HG03280 (cell line): ENCODE results near the gene CSRP1.

Experiments
- ATAC-seq: cut with Tn5 transposase; IDR thresholded peaks from one replicate; pipeline ENCODE4 v1.9.1; 2021; ENCODE audit warnings: mild to moderate bottlenecking, moderate library complexity; ENCODE audit not compliant: unreplicated experiment

CSRP1 gene

DNA sequence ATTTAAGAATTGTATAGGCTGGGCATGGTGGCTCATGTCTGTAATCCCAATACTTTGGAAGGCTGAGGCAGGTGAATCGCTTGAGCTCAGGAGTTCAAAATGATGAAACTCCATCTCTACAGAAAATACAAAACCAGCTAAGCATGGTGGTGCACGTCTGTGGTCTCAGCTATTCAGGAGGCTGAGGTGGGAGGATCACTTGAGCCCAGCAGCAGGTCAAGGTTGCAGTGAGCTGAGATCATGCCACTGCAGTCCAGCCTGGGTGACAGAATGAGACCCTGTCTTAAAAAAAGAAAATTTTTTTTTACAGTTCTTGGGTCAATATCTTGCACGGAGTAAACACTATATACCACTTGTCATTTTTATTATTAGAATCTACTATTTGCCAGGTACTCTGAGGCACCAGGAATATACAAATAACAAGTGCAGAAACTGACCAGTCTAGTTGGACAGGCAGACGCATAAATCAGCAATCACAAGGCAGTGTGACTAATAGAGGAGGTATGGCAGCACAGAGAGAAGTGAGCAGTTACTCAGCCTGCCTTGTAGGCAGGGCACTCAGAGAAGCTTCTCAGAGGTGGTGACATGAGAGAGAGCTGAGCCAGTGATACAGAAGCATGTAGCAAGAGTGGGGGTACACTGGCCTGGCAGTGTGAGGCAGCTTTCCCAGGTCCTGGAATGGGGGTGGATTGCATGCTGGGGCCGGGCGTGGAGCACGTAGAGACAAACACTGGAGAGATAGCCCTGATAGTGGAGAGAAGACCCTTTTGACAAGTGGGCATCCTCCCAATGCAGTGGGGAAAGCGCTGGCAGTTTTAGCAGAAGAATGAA lies 45.9 kb downstream of the CSRP1 start:
- ATAC-seq: no peak

DNA sequence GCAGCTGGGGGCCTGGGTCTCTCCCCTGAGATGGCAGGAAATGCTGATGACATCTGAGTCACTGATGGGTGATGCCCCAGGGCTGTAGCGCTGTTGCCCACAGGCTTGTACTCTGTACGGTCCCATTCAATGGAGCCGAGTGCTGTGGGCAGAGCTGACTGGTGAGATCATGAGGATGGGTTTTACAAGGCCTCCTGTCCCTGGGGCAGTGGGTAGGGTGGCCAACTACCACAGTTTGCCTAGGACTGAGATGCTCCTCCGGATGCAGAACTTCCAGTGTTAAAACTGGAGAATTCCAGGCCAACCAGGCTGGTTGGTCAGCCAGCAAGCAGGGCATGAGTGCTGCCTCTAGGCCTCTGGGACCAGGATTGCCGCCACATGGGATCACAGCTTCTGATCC lies 47.1 kb downstream of the CSRP1 start:
- ATAC-seq: no peak

DNA sequence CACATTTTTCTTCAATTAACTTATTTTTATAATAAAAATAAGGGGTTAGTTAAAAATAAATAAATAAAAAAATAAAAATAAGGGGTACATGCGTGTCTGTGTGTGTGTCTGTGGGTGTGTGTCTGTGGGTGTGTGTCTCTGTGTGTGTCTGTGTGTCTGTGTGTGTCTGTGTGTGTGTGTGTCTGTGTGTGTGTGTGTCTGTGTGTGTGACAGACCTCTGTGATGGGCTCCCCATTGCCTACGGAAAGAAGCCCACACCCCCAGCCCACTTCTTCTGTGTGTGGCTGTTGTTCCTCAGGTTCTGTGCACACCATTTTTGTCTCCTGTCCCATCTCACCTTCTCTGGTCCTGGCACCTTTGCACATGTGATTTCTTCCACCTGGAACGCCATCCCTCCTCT lies 47.9 kb downstream of the CSRP1 start:
- ATAC-seq: no peak

DNA sequence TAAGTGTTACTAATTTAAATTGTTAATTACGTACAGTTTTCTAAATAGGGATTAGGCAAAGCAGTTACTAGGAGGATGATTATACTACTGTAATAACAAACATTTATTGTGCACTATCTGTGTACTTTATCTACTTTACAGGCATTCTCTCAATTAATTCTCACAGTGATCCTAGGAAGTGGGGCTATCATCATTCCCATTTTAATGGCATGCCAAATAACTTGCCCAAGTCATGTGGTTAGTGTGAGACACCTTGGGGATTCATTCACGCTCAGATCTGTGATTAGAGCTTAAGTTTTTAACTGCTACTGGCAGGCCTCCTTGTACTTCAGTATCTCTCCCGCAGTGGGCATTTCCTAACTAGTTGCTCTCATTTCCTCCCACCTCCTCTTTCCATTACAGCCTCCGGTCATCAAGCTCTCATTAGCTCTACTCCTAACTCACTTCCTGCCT lies 49.4 kb downstream of the CSRP1 start:
- no peak for ATAC-seq

DNA sequence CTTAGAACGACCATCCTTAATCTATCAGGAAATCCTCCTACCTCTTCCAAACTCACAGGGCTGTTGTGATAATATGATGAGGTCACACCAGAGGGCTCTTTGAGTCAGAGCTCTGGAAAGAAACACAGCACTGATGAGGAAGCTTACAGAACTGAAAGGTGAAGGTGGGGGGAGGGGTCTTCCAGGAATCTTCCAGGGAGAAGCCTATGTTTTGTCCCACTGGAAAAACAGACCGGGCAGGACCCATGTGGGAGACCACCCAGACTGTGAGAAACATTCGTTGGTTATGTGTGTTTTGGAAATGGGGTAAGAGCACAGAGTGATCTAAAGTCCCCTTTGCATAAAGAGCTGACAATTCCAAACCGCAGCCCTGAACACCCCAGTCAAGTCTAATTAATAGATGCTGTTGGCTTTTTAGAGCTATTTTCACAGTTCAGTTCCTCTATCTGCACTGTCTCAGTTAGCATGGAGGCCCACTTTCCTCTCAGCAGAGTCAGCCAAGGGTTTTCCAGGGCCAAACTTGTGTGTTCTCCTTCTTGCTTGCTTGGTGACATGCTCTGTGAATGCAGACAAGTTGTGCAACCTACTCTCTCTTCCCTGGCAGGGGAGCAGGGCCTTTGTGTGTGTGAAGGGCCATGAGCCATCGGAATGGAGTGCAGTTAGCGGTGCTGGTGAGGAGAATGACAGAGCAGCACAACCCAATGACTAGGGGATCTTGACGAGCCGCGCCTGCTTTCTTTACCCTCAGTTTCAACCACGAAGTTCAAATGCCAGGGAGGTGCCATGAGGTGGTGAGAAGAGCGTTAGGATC lies 50.2 kb downstream of the CSRP1 start:
- ATAC-seq: no peak

DNA sequence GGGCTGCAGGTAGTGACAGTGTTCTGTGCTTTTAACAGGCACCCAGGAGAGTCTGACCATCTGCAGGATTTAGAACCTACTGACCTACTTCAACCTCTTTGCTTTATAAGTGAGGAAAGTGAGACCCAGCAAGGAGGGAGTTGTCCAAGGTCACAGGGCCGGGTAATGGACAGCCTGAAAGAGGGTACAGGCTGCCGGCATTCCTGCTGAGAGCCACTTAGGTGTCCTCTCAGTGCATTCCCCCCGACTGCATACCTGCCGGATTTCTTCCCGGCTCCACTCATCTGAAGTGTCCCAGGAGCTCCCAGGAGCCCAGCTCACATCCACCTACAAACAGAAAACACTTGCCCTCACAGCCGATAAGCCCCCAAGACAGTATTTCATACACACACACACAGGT lies 51.8 kb downstream of the CSRP1 start:
- ATAC-seq: no peak

DNA sequence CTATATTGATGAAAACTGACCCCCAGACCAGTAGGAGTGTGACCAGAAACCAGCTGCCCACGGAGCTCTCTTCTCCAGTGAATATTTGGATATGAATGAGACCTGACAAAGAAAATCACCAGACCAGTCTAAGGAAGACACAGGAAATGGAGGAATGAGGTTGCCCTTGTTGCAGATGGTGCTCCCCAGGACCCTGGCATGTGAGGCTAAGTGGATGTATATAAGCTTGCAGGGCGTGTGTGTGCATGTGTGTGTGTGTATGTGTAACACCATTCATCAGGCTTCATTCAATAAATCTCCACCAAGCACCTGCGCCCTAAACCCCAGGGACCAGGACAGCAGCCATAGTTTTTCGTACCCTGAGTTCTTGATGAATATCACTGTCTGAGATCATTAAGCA lies 52.3 kb downstream of the CSRP1 start:
- no peak for ATAC-seq

DNA sequence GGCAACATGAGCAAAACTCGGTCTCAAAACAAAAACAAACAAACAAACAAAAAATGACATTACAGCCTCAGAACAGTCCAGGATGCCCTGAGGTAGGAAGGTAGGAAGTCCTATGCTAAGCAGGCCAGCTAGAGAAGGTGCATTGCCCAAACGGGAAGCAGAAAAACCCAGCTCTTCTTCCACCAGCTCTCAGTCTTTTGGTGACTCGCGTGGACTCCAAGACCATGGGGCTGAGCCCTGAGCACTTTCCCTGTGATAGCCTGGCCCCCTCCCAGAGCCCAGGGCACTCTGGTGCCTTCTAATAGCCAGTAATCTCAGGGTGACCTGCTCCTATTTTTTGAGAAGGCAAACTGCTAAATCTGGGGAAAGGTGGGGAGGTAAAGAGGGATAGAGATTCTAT lies 54.1 kb downstream of the CSRP1 start:
- no peak for ATAC-seq

DNA sequence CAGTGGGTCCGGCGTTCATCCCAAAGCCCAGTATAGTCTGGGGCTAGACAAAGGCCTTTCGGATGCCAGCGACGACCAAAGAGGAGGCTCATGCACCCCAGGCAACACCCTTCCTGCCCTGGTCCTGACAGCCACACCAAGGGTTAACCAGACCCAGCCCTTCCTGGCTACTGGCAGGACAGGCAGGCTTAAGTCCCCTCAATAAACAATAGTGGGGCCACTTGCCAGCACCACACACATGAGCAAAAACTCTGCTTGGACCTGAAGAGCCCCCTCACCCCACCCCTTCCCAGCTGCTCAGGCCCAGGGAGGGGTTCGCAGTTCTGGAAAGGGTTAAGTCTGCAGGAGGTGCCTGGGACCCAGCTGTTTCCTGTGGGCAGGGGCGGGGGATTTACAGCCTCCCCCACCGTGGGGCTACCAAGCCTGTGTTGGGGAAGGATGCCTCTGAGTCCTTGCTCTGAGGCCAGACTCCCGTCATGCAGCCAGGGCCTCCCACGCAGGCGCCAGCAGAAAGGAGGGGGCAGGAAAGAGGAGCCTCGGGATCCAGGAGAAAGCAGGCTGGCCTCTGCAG lies 56.1 kb downstream of the CSRP1 start:
- ATAC-seq: no peak

DNA sequence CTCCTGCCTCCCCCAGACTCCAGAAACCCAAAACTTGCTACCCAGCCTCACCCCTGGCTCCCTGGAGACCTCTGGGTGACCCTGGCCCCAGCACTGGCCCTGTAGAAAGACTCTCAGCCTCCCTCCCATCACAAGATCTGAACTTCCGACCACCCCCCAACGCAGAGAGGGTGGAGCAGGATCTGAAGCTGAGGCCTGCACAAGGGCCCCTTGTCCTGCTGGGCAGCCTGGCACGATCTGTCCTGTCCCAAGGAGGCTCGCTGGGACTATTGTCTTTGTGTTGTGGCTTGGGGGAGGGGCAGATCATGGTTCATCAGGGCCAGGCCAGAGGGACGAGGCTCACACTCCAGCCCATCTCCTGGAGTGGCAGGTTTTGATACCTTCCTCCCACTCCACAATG lies 57.9 kb downstream of the CSRP1 start:
- no peak for ATAC-seq

DNA sequence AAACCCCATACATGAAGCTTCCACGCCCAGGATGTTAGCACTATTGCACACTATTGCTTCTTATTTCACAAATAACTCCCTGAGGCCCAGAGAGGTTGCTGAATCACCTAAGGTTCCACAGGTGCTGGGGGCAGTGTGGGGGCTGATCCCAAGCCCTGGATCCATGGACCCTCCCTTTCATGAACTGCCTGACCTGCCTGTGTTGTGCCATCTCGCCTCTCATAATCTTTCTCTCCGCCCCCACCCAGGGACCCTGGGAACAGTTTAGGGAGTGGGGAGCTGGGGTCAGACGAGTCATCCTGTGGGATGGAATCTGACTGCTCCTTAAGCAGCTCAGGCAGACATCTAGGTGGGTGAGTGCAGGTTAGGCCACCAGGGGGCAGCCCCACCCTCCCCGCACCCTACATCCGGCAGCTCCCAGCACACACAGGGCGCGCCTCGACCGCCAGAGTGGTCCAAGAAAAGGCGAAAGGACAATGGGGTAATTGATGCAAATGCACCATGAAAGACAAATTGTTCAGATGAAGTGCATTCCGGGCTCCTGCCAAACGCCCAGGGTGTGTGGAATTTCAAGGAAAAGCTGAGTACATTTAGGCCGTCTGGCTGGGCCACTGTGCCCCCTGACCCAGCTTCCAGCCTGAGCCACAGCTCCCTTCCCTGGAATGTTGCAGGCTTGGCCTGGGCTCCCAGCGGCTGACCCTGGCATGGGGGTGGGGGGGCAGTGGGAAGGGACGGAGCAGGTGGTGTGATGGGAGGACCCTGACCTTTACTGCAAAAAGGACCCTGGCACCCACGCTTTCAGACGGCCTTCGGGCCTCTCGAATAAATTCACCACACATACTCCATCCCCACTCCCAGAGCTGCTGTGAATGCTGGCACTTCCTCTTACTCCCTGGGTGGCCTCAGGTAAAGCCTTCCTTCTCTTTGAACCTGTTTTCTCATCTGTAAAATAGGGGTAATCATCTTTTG lies 58.7 kb downstream of the CSRP1 start:
- ATAC-seq: peak; percentile 98

DNA sequence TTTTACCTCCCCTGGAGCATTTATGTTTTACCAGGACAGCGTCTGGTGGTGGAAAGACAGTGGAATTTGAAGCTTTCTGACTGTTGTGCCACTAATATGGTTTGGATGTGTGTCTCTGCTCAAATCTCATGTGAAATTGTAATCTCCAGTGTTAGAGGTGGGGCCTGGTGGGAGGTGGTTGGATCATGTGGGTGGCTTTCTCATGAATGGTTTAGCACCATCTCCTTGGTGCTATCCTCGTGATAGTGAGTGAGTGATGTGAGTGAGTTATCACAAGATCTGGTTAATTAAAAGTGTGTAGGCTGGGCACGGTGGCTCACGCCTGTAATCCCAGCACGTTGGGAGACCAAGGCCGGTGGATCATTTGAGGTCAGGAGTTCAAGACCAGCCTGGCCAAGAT lies 61.6 kb downstream of the CSRP1 start:
- ATAC-seq: no peak

DNA sequence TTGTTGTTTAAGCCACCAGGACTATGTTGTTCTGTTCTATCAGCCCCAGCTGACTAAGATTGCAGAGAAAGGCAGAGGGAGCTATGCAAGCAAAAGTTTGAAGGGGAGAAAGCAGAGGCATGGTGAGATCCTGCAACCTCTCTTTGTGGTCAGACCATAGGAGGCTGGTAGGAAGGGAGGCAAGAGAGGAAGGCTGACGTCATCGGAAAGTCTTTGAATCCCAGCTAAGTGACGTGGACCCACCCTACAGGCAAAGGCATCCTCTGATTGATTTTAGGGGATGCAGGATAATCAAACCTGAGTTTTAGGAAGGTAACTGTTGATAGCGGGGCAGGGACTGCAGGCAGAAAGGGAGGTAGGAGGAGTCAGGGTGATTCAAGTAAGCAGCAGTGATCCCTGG lies 62.1 kb downstream of the CSRP1 start:
- ATAC-seq: no peak

DNA sequence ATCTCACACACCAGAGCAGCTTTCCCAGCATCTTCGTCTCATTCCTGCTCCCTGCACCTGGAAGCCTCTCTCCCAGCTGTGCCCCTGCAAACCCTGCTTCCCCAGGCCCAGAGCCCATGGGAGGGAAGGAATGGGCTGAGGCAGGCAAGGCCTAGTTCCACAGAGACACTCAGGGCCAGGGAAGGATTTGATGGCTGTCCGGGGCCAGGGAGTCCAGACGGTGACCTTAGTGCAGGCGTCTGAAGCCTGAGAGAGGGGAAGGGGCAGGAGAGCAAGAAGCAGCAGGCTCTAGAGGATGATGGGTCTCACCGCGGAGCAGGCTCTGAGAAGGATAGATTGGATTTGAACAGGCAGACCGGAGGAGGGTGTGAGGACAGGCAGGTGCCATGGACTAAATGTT lies 63.2 kb downstream of the CSRP1 start:
- no peak for ATAC-seq

DNA sequence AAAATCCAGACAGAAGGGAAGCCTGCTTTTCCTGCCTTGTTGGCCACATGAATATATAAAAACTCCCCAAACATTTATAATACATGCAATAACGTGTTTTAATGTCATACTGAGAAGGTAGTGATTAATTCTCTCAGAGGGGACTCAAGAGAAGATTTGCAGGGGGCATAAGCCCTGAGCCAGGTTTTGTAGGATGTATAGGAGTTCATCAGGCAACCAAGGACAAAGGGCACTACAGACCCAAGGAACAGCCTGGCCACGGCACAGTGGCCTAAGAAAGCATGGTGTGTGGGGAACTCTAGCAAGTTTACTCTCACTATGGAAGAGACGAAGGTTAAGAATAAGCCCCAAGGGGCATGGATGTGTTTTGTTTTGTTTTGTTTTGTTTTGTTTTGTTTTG lies 70.0 kb downstream of the CSRP1 start:
- no peak for ATAC-seq

DNA sequence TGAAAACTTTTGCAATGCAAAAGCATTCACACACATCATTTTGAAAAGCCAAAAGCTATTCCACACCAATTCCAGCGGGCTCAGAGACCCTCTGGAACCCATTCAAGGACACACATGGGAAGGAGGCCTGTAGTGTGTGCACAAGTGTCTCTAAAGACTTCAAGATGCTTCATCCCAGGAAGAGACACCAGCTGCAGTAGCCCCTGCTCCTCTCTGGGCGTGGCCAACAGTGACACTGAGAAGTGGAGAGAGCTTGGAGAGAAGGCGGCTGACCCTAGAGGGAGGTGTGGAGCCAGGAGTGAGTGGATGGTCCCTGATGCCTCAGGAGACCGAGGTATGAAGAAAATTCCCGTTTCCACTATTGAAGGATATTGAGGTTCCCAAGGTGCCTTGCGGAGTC lies 70.5 kb downstream of the CSRP1 start:
- no peak for ATAC-seq

DNA sequence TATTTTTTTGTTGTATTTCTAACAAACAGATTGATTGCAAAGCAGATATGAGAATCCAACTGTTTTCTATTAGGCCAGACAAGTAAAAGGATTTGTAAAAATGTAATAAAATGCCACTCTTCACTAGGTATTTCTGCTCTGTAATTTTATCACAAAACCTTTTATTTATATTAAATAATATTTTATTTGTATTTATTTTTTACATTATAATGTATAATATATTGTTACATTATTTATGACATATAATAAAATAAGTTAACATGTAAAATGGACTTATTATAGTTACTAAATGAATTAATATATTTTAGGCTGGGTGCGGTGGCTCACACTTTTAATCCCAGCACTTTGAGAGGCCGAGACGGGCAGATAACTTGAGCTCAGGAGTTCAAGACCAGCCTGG lies 72.7 kb downstream of the CSRP1 start:
- no peak for ATAC-seq

DNA sequence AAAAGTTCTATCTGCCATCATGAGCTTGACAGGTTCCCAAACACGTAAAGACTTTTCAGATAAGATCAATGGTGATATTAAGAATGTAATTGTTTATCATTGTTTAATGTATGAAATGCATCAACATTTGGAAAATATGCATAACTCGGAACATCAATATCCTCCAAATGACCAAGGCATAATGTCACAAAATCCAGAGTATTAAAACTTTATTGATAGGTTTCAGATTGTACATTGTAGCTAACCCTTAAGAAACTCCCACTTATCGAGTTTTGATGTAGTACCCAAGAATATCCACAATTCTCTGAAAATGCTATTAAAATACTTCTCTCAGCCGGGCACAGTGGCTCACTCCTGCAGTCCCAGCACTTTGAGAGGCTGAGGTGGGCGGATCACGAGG lies 73.3 kb downstream of the CSRP1 start:
- no peak for ATAC-seq
